Fibroblast of skin of left quadriceps (primary cell): ENCODE data around the gene HRH3.

ENCODE experiments used
- DNase-seq, 2 experiments: peaks; one replicate each; pipeline ENCODE4 v3.0.0-alpha.2; 2013; ENCODE audit warnings: low read depth in 2 of 2

HRH3 gene

DNA sequence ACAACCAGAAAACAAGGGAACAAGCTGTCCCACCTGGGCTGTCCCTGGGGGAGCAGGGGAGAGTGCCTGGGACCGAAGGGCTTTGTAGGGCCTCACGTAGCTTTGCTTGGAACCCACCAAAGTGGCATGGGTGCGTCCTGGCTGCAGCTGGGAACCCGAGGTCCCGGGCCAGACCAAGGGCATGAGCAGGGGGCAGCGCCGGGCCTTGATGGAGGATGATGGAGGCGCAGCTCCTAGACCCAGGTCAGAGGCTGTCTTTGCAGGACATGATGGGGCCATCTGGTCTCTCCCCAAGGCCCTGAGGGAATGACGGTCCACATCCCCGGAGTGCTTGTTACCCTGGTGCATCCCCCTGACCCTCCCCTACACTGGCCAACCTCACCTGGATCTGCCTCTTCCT is 10.6 kb upstream of the HRH3 start:
- no peak for DNase-seq

DNA sequence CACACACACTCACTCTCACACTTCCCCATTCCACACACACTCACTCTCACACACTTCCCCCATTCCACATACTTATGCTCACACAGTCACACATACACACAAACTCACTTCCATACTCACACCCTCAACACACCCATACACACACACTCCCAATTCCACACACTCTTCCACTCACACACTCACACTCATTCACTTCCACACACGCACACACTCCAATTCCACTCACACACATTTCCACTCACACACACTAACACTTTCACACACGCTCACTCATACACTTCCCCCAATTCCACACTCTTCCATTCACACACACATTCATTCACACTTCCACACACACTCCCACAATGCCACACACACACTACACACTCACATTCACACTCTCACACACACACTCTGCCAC is 10.2 kb upstream of the HRH3 start:
- no peak for DNase-seq

- DNase-seq = no peak
These were observed 9.6 kb upstream of the HRH3 start for GRCh38 chr20:62229667-62230066.

- no peak for DNase-seq
These were observed 9.0 kb upstream of the HRH3 start for GRCh38 chr20:62228982-62229545.

- DNase-seq = no peak
These were observed 8.2 kb upstream of the HRH3 start for GRCh38 chr20:62227977-62228958.

GRCh38 chr20:62227591-62227976 is 7.5 kb upstream of the HRH3 start:
- DNase-seq = no peak

GRCh38 chr20:62226707-62227590 is 6.9 kb upstream of the HRH3 start:
- DNase-seq = no peak

DNA sequence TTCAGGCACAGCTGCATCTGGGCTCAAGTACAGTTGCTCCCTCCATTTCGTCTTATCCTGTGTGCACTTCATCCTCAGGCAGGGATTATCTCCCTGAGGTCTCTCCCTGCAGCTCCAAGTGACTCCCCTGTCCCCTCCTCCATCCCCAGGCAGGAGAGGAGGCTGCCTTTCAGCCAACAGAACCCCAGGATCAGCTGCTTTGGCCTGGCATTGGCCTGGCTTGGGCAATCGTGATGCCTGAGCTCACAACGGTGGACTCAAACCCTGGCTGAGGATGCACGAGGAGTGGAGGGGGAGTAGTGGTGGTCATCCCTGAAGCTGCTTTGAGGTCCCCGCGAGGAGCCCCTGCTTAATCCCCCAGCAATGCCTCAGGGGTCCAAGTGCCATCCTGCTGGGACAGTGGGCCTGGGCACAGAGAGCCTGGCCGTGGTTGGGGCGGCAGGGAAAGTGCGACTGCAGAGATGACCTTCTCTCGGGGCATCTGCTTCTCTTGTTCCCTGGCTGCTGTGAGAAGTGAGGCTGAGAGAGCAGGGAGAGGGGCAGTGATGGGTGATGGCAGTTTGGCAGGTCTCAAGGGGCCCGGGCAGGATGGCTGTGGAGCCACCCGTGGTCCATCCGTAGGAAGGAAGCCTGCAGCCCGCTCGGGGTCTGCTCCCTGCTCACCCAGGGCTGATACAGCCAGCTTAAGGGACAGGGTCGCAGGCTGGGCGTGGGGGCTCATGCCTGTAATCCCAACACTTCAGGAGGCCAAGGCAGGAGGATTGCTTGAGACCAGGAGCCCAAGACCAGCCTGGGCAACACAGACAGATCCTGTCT is 6.0 kb upstream of the HRH3 start:
- no peak for DNase-seq

DNA sequence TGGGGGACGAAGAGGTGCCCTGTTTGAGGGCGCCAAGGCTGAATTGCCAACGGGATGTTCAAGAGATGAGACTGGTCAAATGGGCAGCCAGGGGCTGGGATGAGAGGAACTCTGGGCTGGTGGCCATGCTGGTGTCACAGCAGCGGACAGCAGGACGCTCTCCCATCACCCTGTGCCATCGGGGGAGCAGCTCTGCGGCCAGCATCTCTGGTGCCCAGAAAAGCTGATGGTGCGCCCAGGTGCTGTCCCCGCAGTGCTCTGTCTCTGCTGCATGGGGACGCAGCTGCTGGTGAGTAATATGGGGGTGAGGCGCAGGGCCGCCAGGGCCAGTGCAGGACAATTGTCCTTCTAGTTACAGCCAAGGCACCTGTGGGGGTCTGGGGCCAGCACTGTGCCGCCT is 4.9 kb upstream of the HRH3 start:
- no peak for DNase-seq

GRCh38 chr20:62224113-62224855 is 4.2 kb upstream of the HRH3 start:
- DNase-seq = no peak

GRCh38 chr20:62223571-62223970 is 3.5 kb upstream of the HRH3 start:
- DNase-seq = no peak

GRCh38 chr20:62222972-62223371 is 2.9 kb upstream of the HRH3 start:
- DNase-seq = no peak

- DNase-seq = no peak
These were observed 2.3 kb upstream of the HRH3 start for GRCh38 chr20:62222266-62222850.

DNA sequence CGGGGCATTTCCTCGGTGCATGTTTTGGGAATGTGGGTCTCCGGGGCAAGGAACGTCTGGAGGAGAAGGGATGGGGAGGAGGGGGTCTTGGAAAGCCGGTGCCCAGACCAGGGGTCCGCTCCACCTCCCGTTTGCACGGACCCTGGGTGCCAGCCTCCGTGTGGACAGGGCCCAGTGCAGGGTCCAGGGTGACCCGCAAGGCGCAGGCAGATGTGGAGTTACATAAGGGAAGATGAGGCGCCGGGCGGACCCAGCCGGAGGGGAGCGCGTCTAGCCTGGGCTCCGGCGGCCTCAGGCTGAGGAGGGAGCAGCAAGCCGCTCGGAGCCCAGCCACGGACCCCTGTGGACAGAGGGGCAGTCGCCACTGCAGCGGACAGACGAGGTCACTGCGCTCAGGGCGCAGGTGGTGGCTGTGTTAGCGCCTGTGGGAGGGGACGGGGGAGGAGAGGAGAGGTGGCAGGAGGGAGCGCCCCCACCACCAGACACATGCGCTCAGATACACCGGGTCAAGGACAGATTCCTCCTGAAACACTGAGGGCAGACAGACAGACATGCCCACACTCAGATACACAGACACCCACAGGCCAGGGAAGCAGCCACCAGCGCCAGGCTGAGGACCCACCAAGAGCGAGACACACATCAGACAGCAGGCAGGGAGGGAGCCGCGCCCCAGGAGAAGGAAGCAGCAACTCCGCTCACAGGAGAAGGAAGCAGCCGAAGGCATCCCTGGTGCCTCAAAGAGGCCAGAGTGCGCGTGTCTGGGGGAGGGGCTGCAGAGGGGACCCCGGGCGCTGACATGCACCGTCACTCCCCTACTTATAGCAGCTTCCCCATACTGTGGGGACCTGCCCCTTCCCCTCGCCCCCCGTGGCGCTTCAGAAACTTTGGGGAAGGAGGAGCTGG is 839 bp upstream of the HRH3 start:
- no peak for DNase-seq

DNA sequence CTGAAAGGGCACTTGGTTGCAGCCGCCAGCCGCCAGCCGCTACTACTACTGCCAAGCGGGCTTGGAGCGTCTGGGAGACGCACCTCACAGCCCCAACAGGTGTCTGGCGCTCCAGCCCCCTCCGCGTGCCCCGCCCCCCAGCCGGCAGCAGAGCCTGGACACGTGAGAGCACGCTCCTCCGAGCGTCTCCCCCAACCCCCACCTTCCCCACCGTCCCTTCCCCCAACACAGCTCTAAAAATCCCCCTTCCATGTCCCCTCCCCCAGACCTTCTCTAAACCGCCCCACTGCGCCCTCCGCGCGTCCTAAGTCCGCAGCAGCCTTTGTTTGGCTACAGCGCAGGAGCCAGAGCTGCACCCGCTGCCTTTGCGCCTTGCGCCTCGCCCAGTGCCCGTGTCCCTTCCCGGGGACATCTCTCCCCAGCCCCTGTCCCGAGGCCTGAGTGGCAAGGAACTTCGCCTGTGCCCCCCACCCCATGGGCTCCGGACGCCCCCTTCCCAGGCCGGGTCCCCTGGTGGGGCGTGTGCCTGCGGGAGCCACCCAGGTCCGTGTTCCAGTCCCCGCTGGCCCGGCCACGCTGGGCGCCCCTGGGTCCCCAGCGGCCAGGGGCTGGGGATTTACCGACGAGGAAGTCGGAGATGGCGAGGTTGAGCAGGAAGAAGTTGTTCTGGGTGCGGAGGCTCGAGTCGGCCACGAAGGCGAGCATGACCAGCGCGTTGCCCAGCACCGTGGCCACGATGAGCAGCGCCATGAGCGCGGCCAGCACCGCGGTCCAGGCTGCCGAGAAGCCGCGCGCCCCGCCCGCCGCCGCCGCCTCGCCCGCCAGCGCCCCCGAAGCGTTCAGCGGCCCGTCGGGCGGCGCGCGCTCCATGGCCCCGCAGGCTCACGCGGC is 732 bp downstream of the HRH3 start:
- DNase-seq = no peak

- no peak for DNase-seq
These were observed 1.9 kb downstream of the HRH3 start for GRCh38 chr20:62217913-62218773.
